ENCODE results near the gene KIFC1. TPM values are rescaled to one million over a fixed set of nuclear protein-coding genes. Genes with fewer than 3 reads are reported as not detected.

Gene KIFC1
- total RNA-seq, 1 donor from 2014 or later: 0.38 TPM

Other genes with a start within 250 kb of the KIFC1 start
- 0.55 TPM for gene COL11A2, start 199.4 kb upstream of the KIFC1 start, total RNA-seq
- gene RXRB, start 191.2 kb upstream of the KIFC1 start, total RNA-seq: 23.3 TPM
- gene SLC39A7, start 191.0 kb upstream of the KIFC1 start, total RNA-seq: 74.8 TPM
- 40.3 TPM for gene HSD17B8, start 187.2 kb upstream of the KIFC1 start, total RNA-seq
- 19.2 TPM for gene RING1, start 183.3 kb upstream of the KIFC1 start, total RNA-seq
- gene VPS52, start 119.9 kb upstream of the KIFC1 start, total RNA-seq: 30.2 TPM
- gene RPS18, start 119.7 kb upstream of the KIFC1 start, total RNA-seq: 555 TPM
- 1.2 TPM for gene B3GALT4, start 114.7 kb upstream of the KIFC1 start, total RNA-seq
- gene WDR46, start 102.6 kb upstream of the KIFC1 start, total RNA-seq: 17.8 TPM
- 19.2 TPM for gene PFDN6, start 102.2 kb upstream of the KIFC1 start, total RNA-seq
- 19.7 TPM for gene RGL2, start 92.9 kb upstream of the KIFC1 start, total RNA-seq
- gene TAPBP, start 77.7 kb upstream of the KIFC1 start, total RNA-seq: 107 TPM
- gene ZBTB22, start 74.1 kb upstream of the KIFC1 start, total RNA-seq: 7.7 TPM
- gene DAXX, start 68.9 kb upstream of the KIFC1 start, total RNA-seq: 14.1 TPM
- gene PHF1, start 19.2 kb downstream of the KIFC1 start, total RNA-seq: 20.7 TPM
- gene CUTA, start 26.3 kb downstream of the KIFC1 start, total RNA-seq: 104 TPM
- 2.5 TPM for gene SYNGAP1, start 28.2 kb downstream of the KIFC1 start, total RNA-seq
- 2.9 TPM for gene ZBTB9, start 62.8 kb downstream of the KIFC1 start, total RNA-seq
- gene BAK1, start 188.5 kb downstream of the KIFC1 start, total RNA-seq: 4.8 TPM
- 1.3 TPM for gene ITPR3, start 229.5 kb downstream of the KIFC1 start, total RNA-seq